Measurements from ENCODE around the gene C9orf85. TPM values are rescaled to one million over a fixed set of nuclear protein-coding genes. Genes with fewer than 3 reads are reported as not detected.

The C9orf85 gene
- total and polyA plus RNA-seq, 2 of the 4 experiments (the other 2 are of a cell fraction) = 4.3 to 8.4 TPM

GRCh38 chr9:71925834-71926233 is 14.4 kb downstream of the C9orf85 start:
- H3K14ac ChIP-seq (replicated peaks; ENCODE audit: low read depth, low read length) = no peak overlapping the region
- H3K9me1 ChIP-seq (ENCODE audit: insufficient read depth, low read length) = 0 out of 2 replicates have a peak, but pooled peaks cover 3% of the 10 kb centered on the region
- in situ Hi-C loops (cut with MboI; ENCODE audit: low sequenced_read_pairs) (no loop called here), intact Hi-C loops (cut with micrococcal nuclease) (no loop called here), dilution Hi-C loops (cut with HindIII; ENCODE audit: low sequenced_read_pairs, unreplicated experiment) (no loop called here)
- ChIA-PET CTCF (interaction anchor here (1.2 to 1.7 kb wide), 2 partner anchors 11 to 59 kb away, joined by 3 to 5 read pairs; no protein-coding TSS in a partner anchor), POLR2A (ENCODE audit: unreplicated experiment) (no interaction called here)
- peaks cover 4% of the 10 kb centered on the region; the same call in 1 of the 2 replicates for H4K20me1 ChIP-seq (ENCODE audit: insufficient read depth, low read length)
- H3K18ac ChIP-seq (ENCODE audit: low read depth, low read length) = no peak overlapping the region
- H3K27ac ChIP-seq (ENCODE audit: insufficient read depth, low read length) = no peak overlapping the region
- no peak overlapping the region for H2AFZ ChIP-seq (replicated peaks; ENCODE audit: low read length, poor library complexity)
- no peak for TF ChIP-seq POLR2A (IDR thresholded peaks at IDR 0.05; ENCODE audit: low read depth, low read length)
- no peak for TF ChIP-seq NFE2L2 (IDR thresholded peaks at IDR 0.05; ENCODE audit: low read depth, low read length)
- no peak for TF ChIP-seq USF2 (IDR thresholded peaks at IDR 0.05; ENCODE audit: low read depth, low read length)
- no peak for TF ChIP-seq RCOR1 (IDR thresholded peaks at IDR 0.05; ENCODE audit: insufficient replicate concordance, low read length)
- TF ChIP-seq ELK1 (IDR thresholded peaks at IDR 0.05; ENCODE audit: borderline replicate concordance, low read depth, low read length) = no peak
- TF ChIP-seq RAD21 (IDR thresholded peaks at IDR 0.05; ENCODE audit: low read length) = no peak
- no peak for TF ChIP-seq MAZ (IDR thresholded peaks at IDR 0.05; ENCODE audit: borderline replicate concordance, low read depth, low read length)
- no peak for TF ChIP-seq FOS (IDR thresholded peaks at IDR 0.05; ENCODE audit: low read depth, low read length)
- TF ChIP-seq CTCF (conservative IDR thresholded peaks at IDR 0.05; ENCODE audit: low read depth, low read length) = no peak
- no peak for TF ChIP-seq SMC3 (IDR thresholded peaks at IDR 0.05; ENCODE audit: low read depth, low read length)
- TF ChIP-seq CHD1 (IDR thresholded peaks at IDR 0.05; ENCODE audit: low read depth, low read length) = no peak
- no peak for TF ChIP-seq RFX5 (IDR thresholded peaks at IDR 0.05; ENCODE audit: low read depth, low read length)
- TF ChIP-seq MXI1 (IDR thresholded peaks at IDR 0.05; ENCODE audit: borderline replicate concordance, low read depth, low read length) = no peak
- TF ChIP-seq CEBPB (IDR thresholded peaks at IDR 0.05; ENCODE audit: low read depth, low read length) = no peak
- no peak for TF ChIP-seq BHLHE40 (IDR thresholded peaks at IDR 0.05; ENCODE audit: low read depth, low read length)
- no peak for TF ChIP-seq MAFK (IDR thresholded peaks at IDR 0.05; ENCODE audit: low read depth, low read length)
- H3K4me1 ChIP-seq (ENCODE audit: control insufficient read depth, insufficient read depth, low read length) = no peaks in the 10 kb centered on the region; the same call in 1 of the 2 replicates
- ATAC-seq (ENCODE audit: low read depth) (no peak), DNase-seq (no peak)
- no peak overlapping the region for H4K8ac ChIP-seq (ENCODE audit: low read depth in 2 of 2, low read length in 2 of 2)
- H3K4ac ChIP-seq (ENCODE audit: low read depth, low read length) = no peak overlapping the region
- no peak overlapping the region for H2BK15ac ChIP-seq (ENCODE audit: low read depth, low read length)
- no peak overlapping the region for H2AK9ac ChIP-seq (replicated peaks; ENCODE audit: low read depth, low read length, poor library complexity)
- BruUV-seq (replicated peaks) = no TSS peak
- no peak overlapping the region for H2AK5ac ChIP-seq (ENCODE audit: low read depth, low read length)
- H2BK20ac ChIP-seq (ENCODE audit: low read depth, low read length) = no peak overlapping the region
- peaks cover 8 to 30% of the 10 kb centered on the region in 2 experiments; a peak in 3 of 4 replicates for H3K79me1 ChIP-seq (ENCODE audit: low read depth in 1 of 2, low read length in 2 of 2)
- no peaks in the 10 kb centered on the region for H3K36me3 ChIP-seq (ENCODE audit: control insufficient read depth, insufficient read depth, low read length)
- H4K5ac ChIP-seq (ENCODE audit: low read depth, low read length) = no peak overlapping the region
- H3K4me3 ChIP-seq (ENCODE audit: insufficient read depth, low read depth, low read length) = no peak overlapping the region
- H3K56ac ChIP-seq (ENCODE audit: extremely low read depth, insufficient read depth, low read length) = no peak overlapping the region
- no peak overlapping the region for H4K91ac ChIP-seq (ENCODE audit: insufficient read depth, low read depth, low read length)
- no peak overlapping the region for H2BK5ac ChIP-seq (ENCODE audit: low read depth, low read length, poor library complexity, severe bottlenecking)
- no peak overlapping the region for H3K23ac ChIP-seq (ENCODE audit: low read depth, low read length)
- H3K27me3 ChIP-seq (ENCODE audit: control insufficient read depth, insufficient read depth, low read length) = no peaks in the 10 kb centered on the region
- H3K9ac ChIP-seq (ENCODE audit: low read depth, low read length) = no peak overlapping the region
- H3K9me3 ChIP-seq (ENCODE audit: control insufficient read depth, insufficient read depth, low read length) = no peaks in the 10 kb centered on the region
- H3K4me2 ChIP-seq (ENCODE audit: low read depth, low read length) = no peak overlapping the region
- H2BK120ac ChIP-seq (ENCODE audit: low read depth, low read length) = no peak overlapping the region
